CD4-positive, alpha-beta memory T cell (primary cell): ENCODE measurements around the gene LRRC10B. TPM values are rescaled to one million over a fixed set of nuclear protein-coding genes. Genes with fewer than 3 reads are reported as not detected.

Source experiments
- CTCF ChIA-PET: fragments of 350-600 bp; sonication (Branson Sonifier 250); formaldehyde crosslinking; loops from one replicate; lab custom pipeline; 2021; ENCODE audit warnings: inconsistent platforms; ENCODE audit not compliant: partially characterized antibody; lab: Charles Lee
- POLR2A ChIA-PET: fragments of 350-600 bp; sonication (Branson Sonifier 250); formaldehyde crosslinking; loops from one replicate; lab custom pipeline; 2021; ENCODE audit not compliant: partially characterized antibody; lab: Charles Lee
- DNase-seq, 5 donors: peaks; one replicate each; pipeline versions ENCODE4 v3.0.0 to v3.0.0-alpha.2; 2020 to 2022; ENCODE audit warnings: mixed read lengths in 1 of 5
- H3K27ac ChIP-seq: one replicate; pipeline ENCODE4 v1.7.0; 2013; ENCODE audit warnings: low read depth, low read length
- H3K27me3 ChIP-seq: 2 replicates; pipeline ENCODE4 v1.7.0; 2013; ENCODE audit warnings: mild to moderate bottlenecking, low read length, moderate library complexity; ENCODE audit not compliant: insufficient read depth
- H3K36me3 ChIP-seq: 2 replicates; pipeline ENCODE4 v1.7.0; 2013; ENCODE audit warnings: mild to moderate bottlenecking, low read length, moderate library complexity; ENCODE audit not compliant: insufficient read depth
- H3K4me1 ChIP-seq: 2 replicates; pipeline ENCODE4 v1.7.0; 2013; ENCODE audit warnings: mild to moderate bottlenecking, low read length, moderate library complexity; ENCODE audit not compliant: insufficient read depth
- H3K4me3 ChIP-seq, 2 donors: one replicate each; pipeline ENCODE4 v1.7.0; 2013; ENCODE audit warnings: low read length in 2 of 2, mild to moderate bottlenecking in 1 of 2
- H3K9me3 ChIP-seq, 2 donors: one replicate each; pipeline ENCODE4 v1.7.0; 2013; ENCODE audit warnings: low read length in 2 of 2, control low read depth in 1 of 2; ENCODE audit not compliant: control insufficient read depth in 1 of 2
- H3K27ac Mint-ChIP-seq, 7 donors: one replicate each; pipeline ENCODE4 v1.8.0; 2020 to 2021; ENCODE audit warnings: mixed read lengths in 7 of 7, mild to moderate bottlenecking in 6 of 7, inconsistent platforms in 3 of 7, moderate library complexity in 3 of 7
- H3K27me3 Mint-ChIP-seq, 2 donors: one replicate each; pipeline ENCODE4 v1.8.0; 2020 to 2021; ENCODE audit warnings: mixed read lengths in 2 of 2
- H3K36me3 Mint-ChIP-seq, 2 donors: one replicate each; pipeline ENCODE4 v1.8.0; 2020 to 2021; ENCODE audit warnings: mixed read lengths in 2 of 2, inconsistent platforms in 1 of 2, mild to moderate bottlenecking in 1 of 2
- H3K4me1 Mint-ChIP-seq, 4 donors: one replicate each; pipeline ENCODE4 v1.8.0; 2020 to 2021; ENCODE audit warnings: mixed read lengths in 4 of 4, mild to moderate bottlenecking in 1 of 4
- H3K4me3 Mint-ChIP-seq, 8 donors: one replicate each; pipeline ENCODE4 v1.8.0; 2020 to 2021; ENCODE audit warnings: mixed read lengths in 8 of 8, mild to moderate bottlenecking in 7 of 8, moderate library complexity in 6 of 8, inconsistent platforms in 3 of 8
- H3K9me3 Mint-ChIP-seq, 8 donors: one replicate each; pipeline ENCODE4 v1.8.0; 2020 to 2021; ENCODE audit warnings: mixed read lengths in 8 of 8, mild to moderate bottlenecking in 5 of 8, inconsistent platforms in 3 of 8, moderate library complexity in 1 of 8
- intact Hi-C: fragments of 100-400 bp; cut with micrococcal nuclease; formaldehyde crosslinking; loops from one replicate; pipeline ENCODE4 v1.15.1; 2023
- polyA plus RNA-seq, 2 donors: library from polyadenylated mRNA; unstranded; fragments of 300-500 nt; fragmentation: Illumina TruSeq; gene quantifications; one replicate each; pipeline ENCODE4 v1.2.3, GENCODE V29; 2021
- total RNA-seq, 2 experiments: library from RNA; stranded (reverse); gene quantifications; one replicate each; pipeline ENCODE4 v1.2.3, GENCODE V29; 2021

LRRC10B gene
- total and polyA plus RNA-seq, 4 experiments from 2014 or later, result not detected

- peaks cover 17% of the 10 kb centered on the region for H3K4me1 ChIP-seq
- no peaks in the 10 kb centered on the region for H3K36me3 Mint-ChIP-seq
- no peak overlapping the region for H3K27ac ChIP-seq
- H3K9me3 ChIP-seq, result no peaks in the 10 kb centered on the region
- H3K27me3 ChIP-seq, result peaks cover 16% of the 10 kb centered on the region
- no peak for DNase-seq
- H3K4me3 ChIP-seq, result no peak overlapping the region
- peak overlapping the region in 2 of 8 donors; percentile 17 to 33 for H3K4me3 Mint-ChIP-seq
- ChIA-PET CTCF (interaction anchor here (1.5 kb wide), 1 partner anchor 7 kb away, joined by 3 read pairs; no protein-coding TSS in a partner anchor), POLR2A (interaction anchor here (1.2 kb wide), 1 partner anchor 174 kb away, joined by 3 read pairs; no protein-coding TSS in a partner anchor)
- intact Hi-C loops, result no loop called here
- H3K27me3 Mint-ChIP-seq, result peaks cover 26 to 33% of the 10 kb centered on the region in 2 donors
- H3K4me1 Mint-ChIP-seq, result peaks cover 3 to 10% (median 6%) of the 10 kb centered on the region in 4 donors
- H3K36me3 ChIP-seq, result no peaks in the 10 kb centered on the region
- no peak overlapping the region for H3K27ac Mint-ChIP-seq
- H3K9me3 Mint-ChIP-seq, result no peaks in the 10 kb centered on the region
These were observed 1.8 kb downstream of the LRRC10B start for GRCh38 chr11:61510166-61510919.

- Histone ChIP-seq H3K36me3 (no peaks in the 10 kb centered on the region), H3K27ac (no peak overlapping the region), H3K9me3 (no peaks in the 10 kb centered on the region), H3K4me1 (peaks cover 17% of the 10 kb centered on the region), H3K4me3 (no peak overlapping the region), H3K27me3 (peaks cover 15% of the 10 kb centered on the region)
- Mint-ChIP-seq H3K4me3 (peak overlapping the region in 5 of 8 donors; percentile 2 to 74 (median 33)), H3K9me3 (no peaks in the 10 kb centered on the region), H3K36me3 (no peaks in the 10 kb centered on the region), H3K27me3 (peaks cover 23 to 33% of the 10 kb centered on the region in 2 donors), H3K27ac (no peak overlapping the region), H3K4me1 (peaks cover 3 to 10% (median 6%) of the 10 kb centered on the region in 4 donors)
- no peak for DNase-seq
- intact Hi-C loops, result no loop called here
- POLR2A ChIA-PET, result no interaction called here
- CTCF ChIA-PET, result no interaction called here
These were observed 2.4 kb downstream of the LRRC10B start for GRCh38 chr11:61510974-61511373.

DNA sequence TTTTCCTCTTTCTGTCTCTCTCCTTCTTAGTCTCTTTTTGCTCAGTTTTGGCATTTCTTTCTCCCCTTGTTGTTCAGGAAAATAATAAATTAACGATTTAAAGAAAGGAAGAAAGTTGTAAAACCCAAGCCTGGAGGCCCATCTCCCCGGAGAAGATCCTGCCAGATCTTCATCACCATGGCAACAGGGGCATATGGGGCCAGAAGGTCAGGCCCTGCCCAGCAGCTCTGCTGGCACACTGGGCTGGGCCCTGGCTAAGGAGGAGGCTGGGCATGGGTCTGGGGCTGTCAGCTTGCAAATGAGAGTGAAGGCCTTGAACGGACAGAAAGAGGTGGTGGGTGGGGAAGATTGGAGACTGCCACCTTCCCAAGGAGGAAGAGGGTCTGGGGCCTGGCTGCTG, 2.8 kb downstream of the LRRC10B start:
- Mint-ChIP-seq H3K27ac (no peak overlapping the region), H3K9me3 (no peaks in the 10 kb centered on the region), H3K4me1 (peaks cover 3 to 10% (median 6%) of the 10 kb centered on the region in 4 donors), H3K36me3 (no peaks in the 10 kb centered on the region), H3K27me3 (peaks cover 22 to 31% of the 10 kb centered on the region in 2 donors), H3K4me3 (peak overlapping the region in 4 of 8 donors; percentile 15 to 74 (median 26))
- H3K4me1 ChIP-seq, result peaks cover 19% of the 10 kb centered on the region
- no peak overlapping the region for H3K4me3 ChIP-seq
- no peak for DNase-seq
- H3K36me3 ChIP-seq, result no peaks in the 10 kb centered on the region
- no peak overlapping the region for H3K27ac ChIP-seq
- peaks cover 11% of the 10 kb centered on the region for H3K27me3 ChIP-seq
- intact Hi-C loops, result no loop called here
- no peaks in the 10 kb centered on the region for H3K9me3 ChIP-seq
- POLR2A ChIA-PET, result no interaction called here
- CTCF ChIA-PET, result no interaction called here

- Mint-ChIP-seq H3K36me3 (no peaks in the 10 kb centered on the region), H3K4me1 (peaks cover 5 to 18% (median 13%) of the 10 kb centered on the region in 4 donors), H3K27me3 (peaks cover 18 to 29% of the 10 kb centered on the region in 2 donors), H3K4me3 (no peak overlapping the region), H3K27ac (no peak overlapping the region), H3K9me3 (no peaks in the 10 kb centered on the region)
- ChIA-PET CTCF (no interaction called here), POLR2A (no interaction called here)
- intact Hi-C loops, result no loop called here
- peaks cover 8% of the 10 kb centered on the region for H3K27me3 ChIP-seq
- H3K4me1 ChIP-seq, result peaks cover 28% of the 10 kb centered on the region
- H3K36me3 ChIP-seq, result no peaks in the 10 kb centered on the region
- no peak overlapping the region for H3K27ac ChIP-seq
- H3K4me3 ChIP-seq, result no peak overlapping the region
- no peaks in the 10 kb centered on the region for H3K9me3 ChIP-seq
- DNase-seq, result no peak
These were observed 3.9 kb downstream of the LRRC10B start for GRCh38 chr11:61512435-61512834.

- ChIA-PET CTCF (interaction anchor here (1.4 to 2.0 kb wide), 3 partner anchors 29 to 177 kb away, joined by 3 to 5 read pairs (median 4); no protein-coding TSS in a partner anchor), POLR2A (no interaction called here)
- H3K27me3 Mint-ChIP-seq, result peaks cover 12 to 23% of the 10 kb centered on the region in 2 donors
- peaks cover 2 to 12% (median 8%) of the 10 kb centered on the region in 4 donors for H3K4me1 Mint-ChIP-seq
- Histone ChIP-seq H3K27ac (no peak overlapping the region), H3K9me3 (no peaks in the 10 kb centered on the region), H3K4me3 (no peak overlapping the region), H3K36me3 (no peaks in the 10 kb centered on the region), H3K27me3 (peaks cover under 1% of the 10 kb centered on the region), H3K4me1 (peaks cover 20% of the 10 kb centered on the region)
- H3K36me3 Mint-ChIP-seq, result no peaks in the 10 kb centered on the region
- H3K27ac Mint-ChIP-seq, result no peak overlapping the region
- H3K9me3 Mint-ChIP-seq, result no peaks in the 10 kb centered on the region
- DNase-seq, result no peak
- H3K4me3 Mint-ChIP-seq, result no peak overlapping the region
- intact Hi-C loops, result no loop called here
These were observed 4.7 kb downstream of the LRRC10B start for GRCh38 chr11:61513143-61513765.

GRCh38 chr11:61514050-61514917, 5.7 kb downstream of the LRRC10B start:
- peaks cover 12 to 26% of the 10 kb centered on the region in 2 donors for H3K27me3 Mint-ChIP-seq
- Histone ChIP-seq H3K27me3 (no peaks in the 10 kb centered on the region), H3K27ac (no peak overlapping the region), H3K4me3 (no peak overlapping the region), H3K9me3 (no peaks in the 10 kb centered on the region), H3K36me3 (no peaks in the 10 kb centered on the region), H3K4me1 (peaks cover 19% of the 10 kb centered on the region)
- ChIA-PET CTCF (interaction anchor here (0.8 to 2.0 kb wide), 6 partner anchors 12 to 178 kb away, joined by 3 to 7 read pairs (median 4); no protein-coding TSS in a partner anchor), POLR2A (no interaction called here)
- H3K27ac Mint-ChIP-seq, result peak overlapping the region in 1 of 7 donors; percentile 10
- no peaks in the 10 kb centered on the region for H3K9me3 Mint-ChIP-seq
- H3K36me3 Mint-ChIP-seq, result no peaks in the 10 kb centered on the region
- no peak overlapping the region for H3K4me3 Mint-ChIP-seq
- peaks cover 2 to 12% (median 7%) of the 10 kb centered on the region in 4 donors for H3K4me1 Mint-ChIP-seq
- no peak for DNase-seq
- intact Hi-C loops, result no loop called here
